Muscle layer of duodenum (tissue), 2 donors: ENCODE measurements around the gene JAKMIP2.
"Not testable (repeated sequence)": the region's sequence is repeated elsewhere in the genome, so short reads cannot be mapped to it uniquely, and the experiment has no call there.

Experiments used
- H3K27ac ChIP-seq: one replicate; pipeline ENCODE4 v1.7.0; 2013; ENCODE audit warnings: mild to moderate bottlenecking, low read length
- H3K27me3 ChIP-seq: one replicate; pipeline ENCODE4 v1.7.0; 2013; ENCODE audit warnings: low read depth, mild to moderate bottlenecking, control low read depth, low read length
- H3K36me3 ChIP-seq, 2 donors: one replicate each; pipeline ENCODE4 v1.7.0; 2013; ENCODE audit warnings: low read length in 2 of 2, control low read depth in 1 of 2, mild to moderate bottlenecking in 1 of 2; ENCODE audit not compliant: insufficient read depth in 2 of 2, control insufficient read depth in 1 of 2
- H3K4me1 ChIP-seq, 2 donors: one replicate each; pipeline ENCODE4 v1.7.0; 2013; ENCODE audit warnings: low read length in 2 of 2, mild to moderate bottlenecking in 2 of 2, control low read depth in 1 of 2, moderate library complexity in 1 of 2; ENCODE audit not compliant: insufficient read depth in 2 of 2, control insufficient read depth in 1 of 2
- H3K4me3 ChIP-seq, 2 donors: one replicate each; pipeline ENCODE4 v1.7.0; 2013; ENCODE audit warnings: low read length in 2 of 2, low read depth in 1 of 2, mild to moderate bottlenecking in 1 of 2
- H3K9me3 ChIP-seq, 2 donors: one replicate each; pipeline ENCODE4 v1.7.0; 2013; ENCODE audit warnings: low read length in 2 of 2, control low read depth in 1 of 2, mild to moderate bottlenecking in 1 of 2; ENCODE audit not compliant: control insufficient read depth in 1 of 2
- donor health status: healthy.

JAKMIP2 gene

GRCh38 chr5:147580418-147580817 is 202.1 kb downstream of the JAKMIP2 start:
- H3K36me3 ChIP-seq, H3K27me3 ChIP-seq, H3K9me3 ChIP-seq, H3K27ac ChIP-seq, H3K4me1 ChIP-seq, H3K4me3 ChIP-seq: not testable (repeated sequence)

GRCh38 chr5:147578228-147579024 is 204.1 kb downstream of the JAKMIP2 start:
- Histone ChIP-seq H3K4me3 (no peak overlapping the region), H3K27ac (no peak overlapping the region), H3K36me3 (no peaks in the 10 kb centered on the region), H3K9me3 (no peaks in the 10 kb centered on the region), H3K27me3 (no peaks in the 10 kb centered on the region), H3K4me1 (peaks cover 0 to 9% of the 10 kb centered on the region in 2 donors)

- Histone ChIP-seq H3K4me1 (peaks cover 0 to 9% of the 10 kb centered on the region in 2 donors), H3K27me3 (no peaks in the 10 kb centered on the region), H3K27ac (no peak overlapping the region), H3K9me3 (no peaks in the 10 kb centered on the region), H3K36me3 (no peaks in the 10 kb centered on the region), H3K4me3 (no peak overlapping the region)
Observed at GRCh38 chr5:147576646-147577535, 205.6 kb downstream of the JAKMIP2 start.

GRCh38 chr5:147575598-147575997 is 206.9 kb downstream of the JAKMIP2 start:
- H3K27ac ChIP-seq = no peak overlapping the region
- no peak overlapping the region for H3K4me3 ChIP-seq
- H3K27me3 ChIP-seq = no peaks in the 10 kb centered on the region
- H3K36me3 ChIP-seq = no peaks in the 10 kb centered on the region
- peaks cover 0 to 9% of the 10 kb centered on the region in 2 donors for H3K4me1 ChIP-seq
- H3K9me3 ChIP-seq = no peaks in the 10 kb centered on the region

GRCh38 chr5:147573211-147573610 is 209.3 kb downstream of the JAKMIP2 start:
- Histone ChIP-seq H3K9me3 (no peaks in the 10 kb centered on the region), H3K4me3 (no peak overlapping the region), H3K27ac (no peak overlapping the region), H3K4me1 (peaks cover 0 to 9% of the 10 kb centered on the region in 2 donors), H3K36me3 (no peaks in the 10 kb centered on the region), H3K27me3 (no peaks in the 10 kb centered on the region)

GRCh38 chr5:147568710-147569406 is 213.7 kb downstream of the JAKMIP2 start:
- H3K4me3 ChIP-seq = no peak overlapping the region
- no peak overlapping the region for H3K27ac ChIP-seq
- no peaks in the 10 kb centered on the region for H3K27me3 ChIP-seq
- H3K4me1 ChIP-seq = no peaks in the 10 kb centered on the region
- no peaks in the 10 kb centered on the region for H3K36me3 ChIP-seq
- H3K9me3 ChIP-seq = no peaks in the 10 kb centered on the region

GRCh38 chr5:147567917-147568598 is 214.5 kb downstream of the JAKMIP2 start:
- Histone ChIP-seq H3K27ac (no peak overlapping the region), H3K4me3 (no peak overlapping the region), H3K4me1 (no peaks in the 10 kb centered on the region), H3K36me3 (no peaks in the 10 kb centered on the region), H3K27me3 (no peaks in the 10 kb centered on the region), H3K9me3 (no peaks in the 10 kb centered on the region)

GRCh38 chr5:147565524-147565923 is 217.0 kb downstream of the JAKMIP2 start:
- H3K4me1 ChIP-seq = no peaks in the 10 kb centered on the region
- H3K36me3 ChIP-seq = no peaks in the 10 kb centered on the region
- no peak overlapping the region for H3K27ac ChIP-seq
- H3K27me3 ChIP-seq = no peaks in the 10 kb centered on the region
- H3K9me3 ChIP-seq = no peaks in the 10 kb centered on the region
- no peak overlapping the region for H3K4me3 ChIP-seq

- Histone ChIP-seq H3K4me3 (no peak overlapping the region), H3K27ac (no peak overlapping the region), H3K27me3 (no peaks in the 10 kb centered on the region), H3K4me1 (no peaks in the 10 kb centered on the region), H3K9me3 (no peaks in the 10 kb centered on the region), H3K36me3 (no peaks in the 10 kb centered on the region)
Observed at GRCh38 chr5:147564124-147564486, 218.4 kb downstream of the JAKMIP2 start.

GRCh38 chr5:147563466-147564123 is 218.9 kb downstream of the JAKMIP2 start:
- H3K27me3 ChIP-seq = no peaks in the 10 kb centered on the region
- no peak overlapping the region for H3K4me3 ChIP-seq
- H3K36me3 ChIP-seq = no peaks in the 10 kb centered on the region
- H3K9me3 ChIP-seq = no peaks in the 10 kb centered on the region
- H3K4me1 ChIP-seq = peaks cover 0 to 5% of the 10 kb centered on the region in 2 donors
- no peak overlapping the region for H3K27ac ChIP-seq
